A549 treated with AZD9567 at 1 μM for 4 hours (cell line): ENCODE results near the gene TAS1R3. TPM values are rescaled to one million over a fixed set of nuclear protein-coding genes. Genes with fewer than 3 reads are reported as not detected.

Experiments
- total RNA-seq: library from RNA; stranded (reverse); fragments of 200-300 nt; extraction: Qiagen RNA extraction; gene quantifications from 5 replicates; pipeline ENCODE4 v1.2.3, GENCODE V29; 2022; ENCODE audit not compliant: insufficient read depth

Gene TAS1R3
- 0.09 to 0.24 TPM (median 0.17 TPM) in 4 of 5 replicates, not detected in the other for total RNA-seq

GRCh38 chr1:1331068-1331965 is at the start of gene TAS1R3:
Gene TAS1R3 (plus strand): TSS chr1:1331280. CDS start chr1:1331346, 66 bp downstream.

GRCh38 chr1:1307923-1308755 is 22.9 kb upstream of the TAS1R3 start, which contains the start of the genes ACAP3 and PUSL1:
Gene ACAP3 (minus strand): TSS chr1:1307930. CDS start chr1:1307815, 115 bp downstream.
Gene PUSL1 (plus strand): TSS chr1:1308597. CDS start chr1:1308644, 47 bp downstream.

GRCh38 chr1:1324524-1325287 is 6.4 kb upstream of the TAS1R3 start, which contains the start of the genes CPTP and INTS11:
Gene CPTP (plus strand): TSS chr1:1324802. CDS start chr1:1326911, 2,109 bp downstream.
Gene INTS11 (minus strand): TSS chr1:1324660. CDS start chr1:1324608, 52 bp downstream.

GRCh38 chr1:1349256-1350012 is 18.4 kb downstream of the TAS1R3 start, which contains the start of gene DVL1:
Gene DVL1 (minus strand): TSS chr1:1349418. CDS start chr1:1349065, 353 bp downstream.

GRCh38 chr1:1358433-1359271 is 27.6 kb downstream of the TAS1R3 start, which contains the start of gene MXRA8:
Gene MXRA8 (minus strand): TSS chr1:1358555. CDS start chr1:1358504, 51 bp downstream.

GRCh38 chr1:1374929-1375662 is 44.0 kb downstream of the TAS1R3 start, which contains the start of gene AURKAIP1:
Gene AURKAIP1 (minus strand): TSS chr1:1375207. CDS start chr1:1374756, 451 bp downstream.

Other genes starting within 250 kb of the TAS1R3 start
- gene C1orf159, start 215.2 kb upstream of the TAS1R3 start, total RNA-seq: 8.8 to 14.5 TPM (median 12.9 TPM) in 5 replicates
- not detected in 5 replicates for gene TTLL10, start 157.4 kb upstream of the TAS1R3 start, total RNA-seq
- 0.09 to 0.20 TPM (median 0.12 TPM) in 3 of 5 replicates, not detected in the others for gene TNFRSF18, start 124.7 kb upstream of the TAS1R3 start, total RNA-seq
- 0.07 to 0.21 TPM (median 0.10 TPM) in 3 of 5 replicates, not detected in the others for gene TNFRSF4, start 117.1 kb upstream of the TAS1R3 start, total RNA-seq
- gene SDF4, start 99.3 kb upstream of the TAS1R3 start, total RNA-seq: 104 to 133 TPM (median 126 TPM) in 5 replicates
- 13.1 to 18.5 TPM (median 15.8 TPM) in 5 replicates for gene B3GALT6, start 99.0 kb upstream of the TAS1R3 start, total RNA-seq
- gene C1QTNF12, start 84.6 kb upstream of the TAS1R3 start, total RNA-seq: 1.1 to 1.6 TPM (median 1.5 TPM) in 4 of 5 replicates, not detected in the other
- 44.2 to 51.4 TPM (median 48.2 TPM) in 5 replicates for gene UBE2J2, start 57.4 kb upstream of the TAS1R3 start, total RNA-seq
- 1.1 to 18.6 TPM (median 1.4 TPM) in 5 replicates for gene SCNN1D, start 50.8 kb upstream of the TAS1R3 start, total RNA-seq
- gene ACAP3, start 23.4 kb upstream of the TAS1R3 start, total RNA-seq: 6.6 to 21.5 TPM (median 19.8 TPM) in 5 replicates
- gene PUSL1, start 22.7 kb upstream of the TAS1R3 start, total RNA-seq: 12.9 to 26.3 TPM (median 24.1 TPM) in 5 replicates
- gene INTS11, start 6.6 kb upstream of the TAS1R3 start, total RNA-seq: 55.6 to 67.7 TPM (median 66.1 TPM) in 5 replicates
- gene CPTP, start 6.5 kb upstream of the TAS1R3 start, total RNA-seq: 18.5 to 24.0 TPM (median 22.6 TPM) in 5 replicates
- 38.9 to 68.4 TPM (median 63.4 TPM) in 5 replicates for gene DVL1, start 18.1 kb downstream of the TAS1R3 start, total RNA-seq
- 0.13 to 3.5 TPM (median 0.20 TPM) in 4 of 5 replicates, not detected in the other for gene MXRA8, start 27.3 kb downstream of the TAS1R3 start, total RNA-seq
- 105 to 181 TPM (median 175 TPM) in 5 replicates for gene AURKAIP1, start 43.9 kb downstream of the TAS1R3 start, total RNA-seq
- gene CCNL2, start 68.1 kb downstream of the TAS1R3 start, total RNA-seq: 32.2 to 72.8 TPM (median 64.8 TPM) in 5 replicates
- gene MRPL20, start 76.0 kb downstream of the TAS1R3 start, total RNA-seq: 133 to 140 TPM (median 135 TPM) in 5 replicates
- gene ANKRD65, start 90.0 kb downstream of the TAS1R3 start, total RNA-seq: 0.06 to 0.10 TPM in 2 of 5 replicates, not detected in the others
- gene VWA1, start 104.4 kb downstream of the TAS1R3 start, total RNA-seq: 8.4 to 16.5 TPM (median 15.0 TPM) in 5 replicates
- not detected in 5 replicates for gene ATAD3C, start 118.4 kb downstream of the TAS1R3 start, total RNA-seq
- gene ATAD3B, start 140.5 kb downstream of the TAS1R3 start, total RNA-seq: 0.86 to 3.6 TPM (median 3.2 TPM) in 5 replicates
- 27.2 to 40.3 TPM (median 38.7 TPM) in 5 replicates for gene ATAD3A, start 180.9 kb downstream of the TAS1R3 start, total RNA-seq
- gene TMEM240, start 209.3 kb downstream of the TAS1R3 start, total RNA-seq: 0.29 to 0.60 TPM (median 0.46 TPM) in 4 of 5 replicates, not detected in the other
- 88.5 to 97.7 TPM (median 95.6 TPM) in 5 replicates for gene SSU72, start 243.6 kb downstream of the TAS1R3 start, total RNA-seq